GM19193 (cell line): Measurements from ENCODE around the gene MTA2.

Experiments
- POLR2A ChIP-seq: IDR thresholded peaks from 4 replicates; pipeline ENCODE4 v1.6.1; 2011; ENCODE audit not compliant: insufficient read depth, insufficient read length; ENCODE audit errors: extremely low read depth

The MTA2 gene

GRCh38 chr11:62556875-62557631 is 44.6 kb downstream of the MTA2 start:
- no peak for TF ChIP-seq POLR2A

GRCh38 chr11:62556108-62556874 is 45.4 kb downstream of the MTA2 start:
- TF ChIP-seq POLR2A = peak; percentile 44

GRCh38 chr11:62555464-62556107 is 46.1 kb downstream of the MTA2 start:
- TF ChIP-seq POLR2A = peak; percentile 40

GRCh38 chr11:62554387-62555167 is 47.1 kb downstream of the MTA2 start:
- no peak for TF ChIP-seq POLR2A

DNA sequence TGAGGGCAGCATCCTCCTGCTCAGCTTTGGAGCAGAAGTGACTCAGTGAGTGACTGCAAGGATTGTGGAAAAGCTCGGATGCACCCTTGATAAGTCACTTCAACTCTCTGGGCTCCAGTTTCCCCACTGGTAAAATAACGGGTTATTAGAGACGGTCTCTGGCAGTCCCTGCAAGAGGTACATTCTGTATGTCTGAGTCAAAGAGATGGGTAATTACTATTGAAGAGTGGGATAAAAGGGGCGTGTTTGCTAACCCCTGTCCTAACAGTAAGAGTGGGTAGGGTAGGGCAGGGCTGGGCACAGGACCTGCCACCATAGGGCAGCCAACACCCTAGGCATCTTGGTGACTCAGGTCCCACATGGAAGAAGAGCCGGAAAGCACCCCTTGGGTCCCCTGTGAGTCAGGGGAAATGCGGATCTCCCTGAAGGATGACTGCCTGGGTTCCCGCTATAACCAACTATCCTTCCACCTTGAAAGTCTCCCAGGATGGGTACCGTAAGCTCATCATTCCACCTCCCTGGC is 47.8 kb downstream of the MTA2 start:
- no peak for TF ChIP-seq POLR2A

- TF ChIP-seq POLR2A = no peak
Observed at GRCh38 chr11:62553080-62553838, 48.4 kb downstream of the MTA2 start.

DNA sequence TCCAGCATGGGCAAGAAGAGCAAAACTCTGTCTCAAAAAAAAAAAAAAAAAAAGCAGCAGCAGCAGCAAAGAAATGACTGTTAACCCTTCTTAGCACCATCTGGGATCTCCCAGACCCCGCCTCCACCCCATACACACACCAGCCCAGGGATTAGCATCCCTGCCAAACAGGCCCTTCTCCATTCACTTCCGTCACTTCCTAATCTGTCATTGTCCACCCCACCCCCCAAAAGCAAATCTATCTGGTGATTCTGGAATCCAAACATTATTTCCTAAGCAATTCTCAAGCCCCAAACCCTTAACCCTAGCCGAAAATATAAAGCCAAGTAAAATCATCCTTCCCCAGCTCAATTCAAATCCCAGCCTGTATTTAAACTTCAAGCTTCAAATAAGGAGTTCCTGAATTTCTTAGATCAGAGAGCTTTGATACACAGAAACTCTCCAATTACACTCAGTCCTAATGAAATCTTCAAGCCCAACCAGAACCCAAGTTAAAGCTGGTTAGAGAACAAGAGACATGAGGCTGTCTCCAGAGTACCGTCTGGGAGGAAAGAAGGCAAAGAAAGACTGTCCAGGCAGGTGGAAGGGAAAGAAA is 49.1 kb downstream of the MTA2 start:
- TF ChIP-seq POLR2A = no peak

GRCh38 chr11:62548545-62549335 is 52.9 kb downstream of the MTA2 start:
- TF ChIP-seq POLR2A = no peak

- no peak for TF ChIP-seq POLR2A
Observed at GRCh38 chr11:62547691-62548281, 53.9 kb downstream of the MTA2 start.

- TF ChIP-seq POLR2A = no peak
Observed at GRCh38 chr11:62546929-62547625, 54.6 kb downstream of the MTA2 start.

DNA sequence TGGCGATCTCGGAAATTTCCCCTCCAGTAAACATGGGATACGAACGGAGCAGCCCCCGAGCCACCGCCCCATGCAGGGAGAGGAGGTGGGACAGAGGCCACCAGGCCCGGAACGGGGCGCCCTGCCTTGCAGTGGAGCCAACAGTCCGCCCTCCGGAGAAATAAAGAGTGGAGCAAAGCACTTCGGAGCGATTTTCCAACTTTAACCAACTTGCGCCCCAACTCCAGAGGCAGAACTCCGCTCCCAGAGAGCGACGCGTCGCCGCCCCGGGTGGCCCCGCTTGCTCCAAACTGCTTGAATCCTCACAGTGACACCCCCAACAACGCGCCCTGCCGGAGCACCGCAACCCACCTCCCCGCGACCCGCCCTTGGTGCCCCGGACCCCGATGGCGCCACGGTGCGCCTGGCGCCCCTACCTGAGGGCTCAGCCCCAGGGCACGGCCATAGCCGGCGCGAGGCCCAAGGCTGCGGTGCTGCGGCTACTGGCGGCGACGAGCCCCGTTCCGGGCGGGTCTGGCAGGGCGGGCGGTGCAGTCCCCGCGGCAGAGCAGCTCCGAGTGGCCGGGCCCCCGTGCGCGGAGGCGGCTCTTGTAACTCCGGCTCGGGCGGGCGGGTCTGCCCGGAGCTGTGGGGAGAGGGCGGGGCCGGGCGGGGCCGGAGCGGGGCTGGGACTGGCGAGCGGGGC is 55.3 kb downstream of the MTA2 start, which contains the start of gene AHNAK:
Gene AHNAK (minus strand): TSS at position 563 of the 685 bp plus-strand sequence. CDS start 10,708 bp downstream, outside the sequence.
- peak; percentile 73 for TF ChIP-seq POLR2A
